ENCODE data around the gene KIF26B. TPM values are rescaled to one million over a fixed set of nuclear protein-coding genes. Genes with fewer than 3 reads are reported as not detected.

The KIF26B gene
- polyA plus RNA-seq, 2 of the 4 experiments (the other 2 are of a cell fraction): 0.01 to 0.04 TPM

DNA sequence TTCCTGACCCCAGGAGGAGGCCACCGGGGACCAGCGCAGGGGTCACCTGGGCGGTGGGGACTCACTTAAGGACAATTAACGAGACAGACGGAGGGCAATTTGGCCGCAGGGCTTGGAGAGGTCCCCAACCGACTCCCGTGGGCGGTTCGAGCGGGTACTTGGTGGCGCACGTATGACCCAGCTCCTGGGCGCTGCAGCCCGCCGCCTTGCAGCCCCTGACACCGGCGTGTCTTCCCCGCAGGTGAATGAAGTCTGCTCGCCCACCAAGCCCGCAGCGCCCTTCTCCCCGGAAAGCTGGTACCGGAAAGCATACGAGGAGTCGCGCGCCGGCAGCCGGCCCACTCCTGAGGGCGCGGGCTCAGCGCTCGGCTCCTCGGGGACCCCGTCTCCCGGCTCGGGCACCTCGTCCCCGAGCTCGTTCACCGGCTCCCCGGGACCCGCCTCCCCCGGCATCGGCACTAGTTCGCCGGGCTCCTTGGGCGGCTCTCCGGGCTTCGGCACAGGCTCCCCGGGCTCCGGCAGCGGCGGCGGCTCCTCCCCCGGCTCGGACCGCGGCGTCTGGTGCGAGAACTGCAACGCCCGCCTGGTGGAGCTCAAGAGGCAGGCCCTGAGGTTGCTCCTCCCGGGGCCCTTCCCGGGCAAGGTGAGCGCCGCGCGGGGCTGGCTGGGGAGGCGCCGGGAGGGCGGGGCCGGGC lies 1.4 kb downstream of the KIF26B start:
- WGBS (ENCODE audit: missing lambda C conversion rate): 0% methylated on average over 10 of the region's 74 CpGs

DNA sequence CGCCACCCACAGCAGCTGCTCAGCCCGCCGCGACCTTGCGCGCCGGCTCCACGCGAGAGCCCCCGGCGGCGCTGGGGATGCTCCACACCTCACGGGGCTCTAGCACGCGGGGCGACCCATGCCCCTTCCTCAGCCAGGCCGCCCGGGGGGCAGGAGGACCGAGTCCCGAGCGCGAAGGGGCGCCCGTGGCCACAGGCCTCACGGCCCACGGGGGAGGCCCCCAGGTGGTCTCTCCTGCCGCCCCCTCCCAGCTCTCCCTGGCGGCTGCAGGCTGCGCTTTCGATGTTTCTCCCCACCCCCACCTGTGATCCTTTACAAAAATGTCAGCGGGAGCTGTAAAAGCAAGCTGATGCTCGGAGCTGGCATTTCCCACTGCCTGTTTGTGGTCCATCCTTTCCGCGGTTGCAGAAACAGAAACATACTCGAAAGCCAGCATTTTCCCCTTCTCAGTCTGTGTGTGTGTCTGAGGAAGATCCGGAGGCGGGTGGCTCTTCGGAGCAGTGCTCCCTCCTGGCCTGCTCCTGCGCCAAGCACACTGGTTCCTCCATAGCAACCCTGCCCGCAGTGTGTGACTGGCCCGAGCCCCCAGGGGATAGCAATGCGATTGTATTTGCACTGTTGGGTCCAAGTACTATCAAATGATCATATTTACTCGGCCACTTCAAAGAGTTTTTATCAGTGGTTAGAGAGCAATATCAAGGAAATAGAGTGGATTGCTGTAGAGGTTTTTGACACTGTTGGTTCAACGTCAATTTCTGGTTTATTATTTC lies 2.1 kb downstream of the KIF26B start:
- peaks cover 18% of the 10 kb centered on the region for H3K9me3 ChIP-seq
- peak overlapping the region; percentile 64 for H3K4me3 ChIP-seq
- DNase-seq (ENCODE audit: low read depth in 1 of 2, low spot score in 1 of 2) (peak in 1 of 2 experiments; percentile 15), FAIRE-seq (no peak), ATAC-seq (no peak)
- POLR2A ChIA-PET: no interaction called here
- CTCF ChIA-PET: interaction anchor here (0.6 to 5.8 kb wide), 29 partner anchors 8 to 1541 kb away, joined by 3 to 46 read pairs (median 4); no protein-coding TSS in a partner anchor
- H3K27ac ChIP-seq: peak overlapping the region; percentile 52 to 81
- WGBS (ENCODE audit: missing lambda C conversion rate): 21% methylated on average over 27 of the region's 44 CpGs
- TF ChIP-seq NFE2L2 (conservative IDR thresholded peaks at IDR 0.05; ENCODE audit: low read length) (no peak), RNF2 (IDR thresholded peaks at IDR 0.05; ENCODE audit: borderline replicate concordance, low read depth) (peak; percentile 48; the same call in 1 of the 2 replicates), CBX8 (IDR thresholded peaks at IDR 0.05) (no peak)
- TF ChIP-seq, protein P1, sequence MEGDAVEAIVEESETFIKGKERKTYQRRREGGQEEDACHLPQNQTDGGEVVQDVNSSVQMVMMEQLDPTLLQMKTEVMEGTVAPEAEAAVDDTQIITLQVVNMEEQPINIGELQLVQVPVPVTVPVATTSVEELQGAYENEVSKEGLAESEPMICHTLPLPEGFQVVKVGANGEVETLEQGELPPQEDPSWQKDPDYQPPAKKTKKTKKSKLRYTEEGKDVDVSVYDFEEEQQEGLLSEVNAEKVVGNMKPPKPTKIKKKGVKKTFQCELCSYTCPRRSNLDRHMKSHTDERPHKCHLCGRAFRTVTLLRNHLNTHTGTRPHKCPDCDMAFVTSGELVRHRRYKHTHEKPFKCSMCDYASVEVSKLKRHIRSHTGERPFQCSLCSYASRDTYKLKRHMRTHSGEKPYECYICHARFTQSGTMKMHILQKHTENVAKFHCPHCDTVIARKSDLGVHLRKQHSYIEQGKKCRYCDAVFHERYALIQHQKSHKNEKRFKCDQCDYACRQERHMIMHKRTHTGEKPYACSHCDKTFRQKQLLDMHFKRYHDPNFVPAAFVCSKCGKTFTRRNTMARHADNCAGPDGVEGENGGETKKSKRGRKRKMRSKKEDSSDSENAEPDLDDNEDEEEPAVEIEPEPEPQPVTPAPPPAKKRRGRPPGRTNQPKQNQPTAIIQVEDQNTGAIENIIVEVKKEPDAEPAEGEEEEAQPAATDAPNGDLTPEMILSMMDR (IDR thresholded peaks at IDR 0.05): peak; percentile 6; the same call in 1 of the 3 replicates
- H3K4me1 ChIP-seq: peaks cover 8% of the 10 kb centered on the region; the same call in 1 of the 3 replicates
- peak overlapping the region; percentile 99 for H3K4me2 ChIP-seq

More for the DNA sequence above, 1.4 kb downstream of the KIF26B start:
- Histone ChIP-seq H3K4me2 (peak overlapping the region; percentile 99), H3K4me1 (peaks cover 8% of the 10 kb centered on the region; the same call in 1 of the 3 replicates), H3K9me3 (peaks cover 17% of the 10 kb centered on the region), H3K4me3 (peak overlapping the region; percentile 64), H3K27ac (peak overlapping the region; percentile 52 to 81)
- DNase-seq (ENCODE audit: low read depth in 1 of 2, low spot score in 1 of 2) (peak; percentile 81 to 94), ATAC-seq (peak; percentile 75 to 88), FAIRE-seq (no peak)
- TF ChIP-seq SMC3 (IDR thresholded peaks at IDR 0.05) (peak; percentile 87), MAFK (IDR thresholded peaks at IDR 0.05; ENCODE audit: partially characterized antibody) (no peak), RNF2 (IDR thresholded peaks at IDR 0.05; ENCODE audit: borderline replicate concordance, low read depth) (peak; percentile 66; the same call in 1 of the 2 replicates), MAZ (IDR thresholded peaks at IDR 0.05; ENCODE audit: borderline replicate concordance, low read depth, low read length) (0 out of 2 replicates have a peak, but pooled peaks have one; percentile 43), RAD21 (conservative IDR thresholded peaks at IDR 0.05 in 1 of 2, IDR thresholded peaks at IDR 0.05 in 1 of 2) (peak; percentile 65 to 83), HDAC2 (IDR thresholded peaks at IDR 0.05) (peak; percentile 84; the same call in 1 of the 2 replicates)
- TF ChIP-seq, protein P2, sequence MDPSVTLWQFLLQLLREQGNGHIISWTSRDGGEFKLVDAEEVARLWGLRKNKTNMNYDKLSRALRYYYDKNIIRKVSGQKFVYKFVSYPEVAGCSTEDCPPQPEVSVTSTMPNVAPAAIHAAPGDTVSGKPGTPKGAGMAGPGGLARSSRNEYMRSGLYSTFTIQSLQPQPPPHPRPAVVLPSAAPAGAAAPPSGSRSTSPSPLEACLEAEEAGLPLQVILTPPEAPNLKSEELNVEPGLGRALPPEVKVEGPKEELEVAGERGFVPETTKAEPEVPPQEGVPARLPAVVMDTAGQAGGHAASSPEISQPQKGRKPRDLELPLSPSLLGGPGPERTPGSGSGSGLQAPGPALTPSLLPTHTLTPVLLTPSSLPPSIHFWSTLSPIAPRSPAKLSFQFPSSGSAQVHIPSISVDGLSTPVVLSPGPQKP (IDR thresholded peaks at IDR 0.05; ENCODE audit: low read depth, low read length): no peak
- TF ChIP-seq, protein P3, sequence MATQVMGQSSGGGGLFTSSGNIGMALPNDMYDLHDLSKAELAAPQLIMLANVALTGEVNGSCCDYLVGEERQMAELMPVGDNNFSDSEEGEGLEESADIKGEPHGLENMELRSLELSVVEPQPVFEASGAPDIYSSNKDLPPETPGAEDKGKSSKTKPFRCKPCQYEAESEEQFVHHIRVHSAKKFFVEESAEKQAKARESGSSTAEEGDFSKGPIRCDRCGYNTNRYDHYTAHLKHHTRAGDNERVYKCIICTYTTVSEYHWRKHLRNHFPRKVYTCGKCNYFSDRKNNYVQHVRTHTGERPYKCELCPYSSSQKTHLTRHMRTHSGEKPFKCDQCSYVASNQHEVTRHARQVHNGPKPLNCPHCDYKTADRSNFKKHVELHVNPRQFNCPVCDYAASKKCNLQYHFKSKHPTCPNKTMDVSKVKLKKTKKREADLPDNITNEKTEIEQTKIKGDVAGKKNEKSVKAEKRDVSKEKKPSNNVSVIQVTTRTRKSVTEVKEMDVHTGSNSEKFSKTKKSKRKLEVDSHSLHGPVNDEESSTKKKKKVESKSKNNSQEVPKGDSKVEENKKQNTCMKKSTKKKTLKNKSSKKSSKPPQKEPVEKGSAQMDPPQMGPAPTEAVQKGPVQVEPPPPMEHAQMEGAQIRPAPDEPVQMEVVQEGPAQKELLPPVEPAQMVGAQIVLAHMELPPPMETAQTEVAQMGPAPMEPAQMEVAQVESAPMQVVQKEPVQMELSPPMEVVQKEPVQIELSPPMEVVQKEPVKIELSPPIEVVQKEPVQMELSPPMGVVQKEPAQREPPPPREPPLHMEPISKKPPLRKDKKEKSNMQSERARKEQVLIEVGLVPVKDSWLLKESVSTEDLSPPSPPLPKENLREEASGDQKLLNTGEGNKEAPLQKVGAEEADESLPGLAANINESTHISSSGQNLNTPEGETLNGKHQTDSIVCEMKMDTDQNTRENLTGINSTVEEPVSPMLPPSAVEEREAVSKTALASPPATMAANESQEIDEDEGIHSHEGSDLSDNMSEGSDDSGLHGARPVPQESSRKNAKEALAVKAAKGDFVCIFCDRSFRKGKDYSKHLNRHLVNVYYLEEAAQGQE (IDR thresholded peaks at IDR 0.05): no peak
- TF ChIP-seq, protein P1 (IDR thresholded peaks at IDR 0.05): peak; percentile 76
- CTCF ChIA-PET: interaction anchor here (0.6 to 5.8 kb wide), 34 partner anchors 9 to 1594 kb away, joined by 3 to 46 read pairs (median 4); no protein-coding TSS in a partner anchor
- POLR2A ChIA-PET: no interaction called here

All from A549 (cell line).